Motor neuron (in vitro differentiated cells): ENCODE results near the gene TAB3. TPM values are rescaled to one million over a fixed set of nuclear protein-coding genes. Genes with fewer than 3 reads are reported as not detected.

ENCODE experiments used
- ATAC-seq, 8 experiments: fragments of 200-7000 bp; cut with Tn5 transposase; replicated peaks in 6 of 8; 2 replicates each; pipeline ENCODE4 v1.8.0; 2021; ENCODE audit warnings: mild to moderate bottlenecking in 8 of 8, moderate library complexity in 8 of 8
- H3K27ac ChIP-seq, 2 donors: fragments of 250-450 bp; sonication (Bioruptor Pico); 2 replicates each; pipeline ENCODE4 v1.9.0; 2021; ENCODE audit warnings: antibody characterized with exemption in 2 of 2, mild to moderate bottlenecking in 2 of 2, moderate library complexity in 1 of 2
- H3K4me1 ChIP-seq, 2 donors: fragments of 250-450 bp; sonication (Bioruptor Pico); replicated peaks in 1 of 2; 2 replicates each; pipeline ENCODE4 v1.6.1; 2021; ENCODE audit warnings: antibody characterized with exemption in 2 of 2, mild to moderate bottlenecking in 2 of 2, moderate library complexity in 1 of 2
- H3K4me3 ChIP-seq, 5 donors: fragments of 250-450 bp; sonication (Bioruptor Pico); 2 replicates each; pipeline ENCODE4 v1.9.0; 2021; ENCODE audit warnings: antibody characterized with exemption in 5 of 5, mild to moderate bottlenecking in 5 of 5, moderate library complexity in 4 of 5
- WGBS, 10 experiments: fragments of 450-650 bp; shearing (Covaris generic); methylation state at CpG; one replicate each; pipeline ENCODE4 v1.0.0; 2022; 5-methylcytosine and 5-hydroxymethylcytosine counted together
- in situ Hi-C, 9 experiments: fragments of 400-800 bp; cut with MboI; loops; one replicate each; pipeline ENCODE4 v1.15.0; 2021; ENCODE audit warnings: low sequenced_read_pairs in 9 of 9, low pct_unique_long_range_greater_than_20kb in 2 of 9; ENCODE audit not compliant: unreplicated experiment in 9 of 9
- total RNA-seq, 8 experiments: library from RNA; unstranded; fragments of 300-600 nt; gene quantifications; 2 replicates each; pipeline versions ENCODE4 v1.2.3 to v1.2.4, GENCODE V29; 2022

The TAB3 gene
- total RNA-seq, 8 experiments from 2014 or later, result 5.8 to 17.9 (median 12.4) TPM

DNA sequence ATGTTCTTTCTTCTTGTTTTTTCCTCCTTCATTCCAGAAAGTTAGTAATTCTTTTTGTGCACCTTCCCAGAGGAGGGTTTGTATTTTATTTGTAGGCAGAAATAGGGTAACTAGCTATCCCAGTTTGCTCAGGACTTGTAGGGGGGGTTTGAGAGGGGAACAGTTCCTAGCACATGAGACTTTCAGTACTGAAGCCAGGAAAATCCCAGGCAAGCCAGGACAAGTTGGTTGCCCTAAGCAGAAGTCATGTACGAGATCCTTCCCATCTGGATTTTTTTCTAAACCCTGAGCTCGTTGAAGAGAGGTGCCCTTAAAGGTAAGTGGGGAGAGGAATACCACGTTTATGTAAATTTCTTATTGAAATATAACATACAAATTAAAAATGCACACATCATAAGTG lies 15.6 kb upstream of the TAB3 start:
- in situ Hi-C loops, result no loop called here
- Histone ChIP-seq H3K27ac (no peak overlapping the region), H3K4me1 (no peaks in the 10 kb centered on the region), H3K4me3 (no peak overlapping the region)
- no peak for ATAC-seq
- WGBS, 10 experiments, result 0 to 32% (median 0%) methylated on average over 1 to 3 of the region's 3 CpGs; no CpG with 5 or more reads in 7 of the 10 experiments

DNA sequence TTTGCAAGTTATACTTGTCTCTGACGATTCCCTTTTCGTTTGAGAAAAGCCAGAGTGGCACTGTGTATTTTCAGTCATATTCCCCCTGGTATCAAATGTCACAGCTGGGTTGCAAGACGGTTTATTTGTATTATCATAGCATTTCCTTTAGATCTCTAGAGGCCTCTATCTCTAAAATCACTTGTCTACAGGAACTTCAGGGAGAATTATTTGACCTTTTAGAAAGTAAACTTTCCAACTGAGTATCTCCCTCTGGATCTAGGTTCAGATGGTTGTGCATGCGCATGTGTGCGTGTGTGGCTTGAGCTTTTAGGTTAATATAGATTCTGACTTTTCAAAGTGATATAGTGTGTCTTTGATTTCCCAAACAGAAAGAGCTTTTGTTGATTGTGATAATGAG lies 15.1 kb upstream of the TAB3 start:
- no peak overlapping the region for H3K27ac ChIP-seq
- no peaks in the 10 kb centered on the region for H3K4me1 ChIP-seq
- 0 to 100% (median 67%) methylated on average over 1 to 5 of the region's 5 CpGs; no CpG with 5 or more reads in 5 of the 10 experiments for WGBS, 10 experiments
- no peak for ATAC-seq
- H3K4me3 ChIP-seq, result no peak overlapping the region
- in situ Hi-C loops, result no loop called here

- Histone ChIP-seq H3K4me1 (no peaks in the 10 kb centered on the region), H3K4me3 (no peak overlapping the region), H3K27ac (no peak overlapping the region)
- in situ Hi-C loops, result no loop called here
- ATAC-seq, result no peak
Measured at GRCh38 chrX:30900227-30900626, 11.2 kb upstream of the TAB3 start.

- H3K4me1 ChIP-seq, result no peaks in the 10 kb centered on the region
- H3K4me3 ChIP-seq, result no peak overlapping the region
- no peak overlapping the region for H3K27ac ChIP-seq
- WGBS, 10 experiments, result 0 to 80% (median 36%) methylated on average over 2 to 4 of the region's 5 CpGs; no CpG with 5 or more reads in 7 of the 10 experiments
- in situ Hi-C loops, result no loop called here
- no peak for ATAC-seq
Measured at GRCh38 chrX:30898886-30899285, 9.8 kb upstream of the TAB3 start.

- in situ Hi-C loops, result no loop called here
- no peak overlapping the region for H3K27ac ChIP-seq
- no peak overlapping the region for H3K4me3 ChIP-seq
- 7 to 88% (median 49%) methylated on average over 1 to 2 of the region's 2 CpGs; no CpG with 5 or more reads in 6 of the 10 experiments for WGBS, 10 experiments
- ATAC-seq, result peak in 1 of 8 experiments; percentile 70
- H3K4me1 ChIP-seq, result no peaks in the 10 kb centered on the region
Measured at GRCh38 chrX:30895370-30895769, 6.3 kb upstream of the TAB3 start.

DNA sequence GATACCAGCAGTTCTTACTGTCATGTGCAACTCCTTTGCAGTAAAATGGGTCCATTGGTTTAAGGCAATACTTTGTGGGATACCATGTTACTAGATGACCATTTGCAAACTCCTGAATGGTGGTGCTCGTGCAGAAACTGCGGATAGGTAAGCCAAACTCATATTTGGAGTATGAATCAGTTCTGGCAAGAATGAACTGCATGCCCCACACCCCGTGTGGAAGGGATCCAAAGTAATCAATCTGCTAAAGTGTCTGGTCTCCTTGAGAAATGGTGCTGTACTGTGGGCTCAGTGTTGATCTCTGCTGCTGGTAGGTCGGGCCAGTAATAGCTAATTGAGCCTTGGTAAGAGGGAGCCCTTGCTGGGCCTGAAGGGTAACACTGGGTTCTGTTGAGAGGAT lies 4.2 kb upstream of the TAB3 start:
- no peak for ATAC-seq
- Histone ChIP-seq H3K4me1 (no peaks in the 10 kb centered on the region), H3K4me3 (no peak overlapping the region), H3K27ac (no peak overlapping the region)
- 20 to 60% (median 24%) methylated on average over 1 to 4 of the region's 4 CpGs; no CpG with 5 or more reads in 7 of the 10 experiments for WGBS, 10 experiments
- in situ Hi-C loops, result no loop called here

DNA sequence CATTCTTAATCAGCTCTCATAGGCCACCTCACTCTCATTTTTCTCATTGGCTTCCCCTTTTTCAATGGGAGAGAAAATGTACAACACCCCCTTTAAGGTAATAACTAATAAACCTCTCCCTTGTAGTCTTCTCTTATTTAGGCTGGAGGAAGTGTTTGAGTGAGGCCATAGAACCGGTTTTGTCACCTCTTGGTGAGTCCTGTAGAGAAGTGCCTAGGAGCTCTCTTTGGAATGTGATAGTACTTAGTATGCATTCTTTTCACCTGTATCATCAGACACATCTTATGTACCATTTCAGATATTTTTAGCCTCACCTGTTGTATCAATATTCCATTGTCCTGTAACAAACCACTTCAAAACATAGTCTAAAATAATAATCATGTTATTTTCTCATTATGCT lies 3.5 kb upstream of the TAB3 start:
- Histone ChIP-seq H3K27ac (no peak overlapping the region), H3K4me3 (no peak overlapping the region), H3K4me1 (no peaks in the 10 kb centered on the region)
- ATAC-seq, result no peak
- in situ Hi-C loops, result no loop called here
- WGBS, 10 experiments, result 20 to 60% (median 35%) methylated on average over 1 of the region's 1 CpG; no CpG with 5 or more reads in 6 of the 10 experiments

GRCh38 chrX:30888526-30889146 lies 418 bp downstream of the TAB3 start:
- ATAC-seq, result peak; percentile 19 to 67 (median 56)
- 0 to 31% (median 0%) methylated on average over 1 to 7 of the region's 45 CpGs; no CpG with 5 or more reads in 6 of the 10 experiments for WGBS, 10 experiments
- Histone ChIP-seq H3K27ac (peak overlapping the region; percentile 78 to 89), H3K4me3 (peak overlapping the region; percentile 64 to 79 (median 70)), H3K4me1 (peaks cover 0 to 2% of the 10 kb centered on the region in 2 donors)
- in situ Hi-C loops, result no loop called here

DNA sequence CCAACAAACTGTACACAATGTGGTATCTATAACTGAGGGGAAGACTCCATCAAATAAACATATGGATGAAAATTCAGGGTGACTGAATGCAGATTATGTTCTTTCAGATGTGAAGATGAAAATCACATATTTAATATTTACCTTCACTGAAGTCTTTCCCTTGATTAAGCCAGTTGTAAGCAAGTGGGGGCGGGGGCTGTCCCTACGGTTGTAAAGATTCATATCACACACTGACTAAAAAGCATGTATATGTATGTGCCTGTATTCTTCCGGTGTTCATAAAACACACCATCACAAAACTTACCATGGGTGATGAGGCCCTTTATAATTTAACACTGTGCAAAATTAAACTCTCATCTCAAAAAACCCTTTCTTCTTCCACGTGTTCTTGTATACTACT lies 1.3 kb downstream of the TAB3 start:
- WGBS, 10 experiments, result 0 to 50% (median 29%) methylated on average over 1 to 4 of the region's 4 CpGs; no CpG with 5 or more reads in 3 of the 10 experiments
- no peak for ATAC-seq
- peak overlapping the region; percentile 64 to 79 (median 70) for H3K4me3 ChIP-seq
- in situ Hi-C loops, result no loop called here
- no peak overlapping the region for H3K27ac ChIP-seq
- peaks cover 0 to 2% of the 10 kb centered on the region in 2 donors for H3K4me1 ChIP-seq

DNA sequence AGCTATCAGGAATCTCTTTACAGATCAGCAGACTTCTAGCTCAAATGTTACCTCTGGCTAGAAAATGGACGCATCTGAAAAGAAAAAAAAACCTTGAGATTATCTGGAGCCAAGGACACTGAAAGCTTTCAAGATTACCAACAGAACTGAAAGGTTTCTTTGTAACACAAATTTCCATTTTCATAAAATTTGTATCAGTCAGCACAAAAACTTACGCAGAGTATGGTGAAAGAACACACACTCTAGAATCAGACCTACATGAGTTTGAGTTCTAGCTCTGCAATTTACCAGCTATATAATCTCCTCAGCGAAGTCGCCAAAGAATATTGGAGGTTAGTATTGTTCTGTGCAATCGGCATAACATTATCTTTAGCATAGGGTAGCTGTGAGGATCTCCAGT lies 1.8 kb downstream of the TAB3 start:
- H3K4me3 ChIP-seq, result peak overlapping the region in 3 of 5 donors; percentile 67 to 79 (median 76)
- ATAC-seq, result no peak

GRCh38 chrX:30885136-30885535 lies 3.9 kb downstream of the TAB3 start:
- in situ Hi-C loops, result no loop called here
- Histone ChIP-seq H3K4me3 (no peak overlapping the region), H3K4me1 (peaks cover 0 to 2% of the 10 kb centered on the region in 2 donors), H3K27ac (no peak overlapping the region)
- ATAC-seq, result no peak
- 41 to 100% (median 77%) methylated on average over 1 to 2 of the region's 2 CpGs; no CpG with 5 or more reads in 6 of the 10 experiments for WGBS, 10 experiments

More for the DNA sequence above, 1.8 kb downstream of the TAB3 start:
- 54 to 100% (median 80%) methylated on average over 1 to 5 of the region's 5 CpGs; no CpG with 5 or more reads in 3 of the 10 experiments for WGBS, 10 experiments
- H3K27ac ChIP-seq, result no peak overlapping the region
- in situ Hi-C loops, result no loop called here
- peaks cover 0 to 2% of the 10 kb centered on the region in 2 donors for H3K4me1 ChIP-seq

DNA sequence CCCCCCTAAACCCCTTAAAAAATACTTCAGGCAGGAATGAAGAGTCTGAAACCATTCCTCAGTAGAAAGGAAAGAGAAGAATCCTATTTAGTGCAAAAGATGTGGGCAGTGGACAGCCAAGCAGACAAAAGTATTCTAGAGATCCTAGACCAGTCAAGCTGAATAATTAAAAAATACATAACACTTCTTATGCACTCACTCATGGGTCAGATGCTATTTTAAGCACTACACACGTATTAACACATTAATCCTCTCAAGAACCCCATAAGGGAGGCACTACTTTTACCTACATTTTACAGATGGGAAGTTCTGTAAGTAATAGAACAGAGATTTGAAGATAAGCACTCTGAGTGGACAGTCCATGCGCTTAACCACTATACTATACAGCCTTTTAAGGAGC lies 5.9 kb downstream of the TAB3 start:
- Histone ChIP-seq H3K4me1 (peaks cover 0 to 2% of the 10 kb centered on the region in 2 donors), H3K27ac (no peak overlapping the region), H3K4me3 (no peak overlapping the region)
- peak in 2 of 8 experiments; percentile 50 to 53 for ATAC-seq
- 43 to 60% methylated on average over 1 to 2 of the region's 2 CpGs; no CpG with 5 or more reads in 8 of the 10 experiments for WGBS, 10 experiments
- in situ Hi-C loops, result no loop called here

DNA sequence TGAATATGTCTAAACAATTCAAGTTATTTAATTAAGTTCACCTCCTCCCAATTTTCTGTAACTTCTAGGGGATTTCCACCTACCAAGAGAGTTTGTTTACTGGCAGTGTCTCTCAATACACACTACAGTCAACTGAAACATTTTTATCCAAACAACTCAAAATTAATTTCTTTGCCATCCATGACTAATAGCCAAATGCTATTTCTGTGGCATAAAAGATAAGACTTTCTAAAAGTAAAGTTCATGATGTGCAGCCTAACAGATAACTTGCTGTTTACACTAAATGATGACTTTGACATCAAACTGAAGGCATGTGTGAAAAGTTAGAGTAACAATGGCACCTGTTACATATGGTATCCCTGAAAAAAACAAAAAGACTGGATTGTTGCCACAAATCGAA lies 7.3 kb downstream of the TAB3 start:
- Histone ChIP-seq H3K27ac (no peak overlapping the region), H3K4me1 (no peaks in the 10 kb centered on the region), H3K4me3 (no peak overlapping the region)
- 63 to 100% (median 100%) methylated on average over 1 of the region's 1 CpG; no CpG with 5 or more reads in 3 of the 10 experiments for WGBS, 10 experiments
- no peak for ATAC-seq
- in situ Hi-C loops, result no loop called here

- ATAC-seq, result no peak
- WGBS, 10 experiments, result 50 to 60% methylated on average over 1 of the region's 1 CpG; no CpG with 5 or more reads in 8 of the 10 experiments
- no peaks in the 10 kb centered on the region for H3K4me1 ChIP-seq
- H3K4me3 ChIP-seq, result no peak overlapping the region
- H3K27ac ChIP-seq, result no peak overlapping the region
- in situ Hi-C loops, result no loop called here
Measured at GRCh38 chrX:30881390-30881789, 7.7 kb downstream of the TAB3 start.
